SU-DHL-6 (cell line): ENCODE results near the gene MARK3.

Source experiments
- EZH2phosphoT487 ChIP-seq: fragments of 200-600 bp; sonication (generic), shearing (Covaris generic); conservative IDR thresholded peaks from 2 replicates; pipeline ENCODE4 v1.6.1; 2018; ENCODE audit warnings: mild to moderate bottlenecking, antibody characterized with exemption, low read length, moderate library complexity, mixed read lengths
- TF ChIP-seq, protein P1 (sequence below): fragments of 200-600 bp; sonication (generic); IDR thresholded peaks from one replicate; pipeline ENCODE4 v1.5.1; 2017; ENCODE audit warnings: antibody characterized with exemption, mild to moderate bottlenecking, low read length, moderate library complexity; ENCODE audit not compliant: insufficient read depth, poor library complexity, severe bottlenecking

DNA sequence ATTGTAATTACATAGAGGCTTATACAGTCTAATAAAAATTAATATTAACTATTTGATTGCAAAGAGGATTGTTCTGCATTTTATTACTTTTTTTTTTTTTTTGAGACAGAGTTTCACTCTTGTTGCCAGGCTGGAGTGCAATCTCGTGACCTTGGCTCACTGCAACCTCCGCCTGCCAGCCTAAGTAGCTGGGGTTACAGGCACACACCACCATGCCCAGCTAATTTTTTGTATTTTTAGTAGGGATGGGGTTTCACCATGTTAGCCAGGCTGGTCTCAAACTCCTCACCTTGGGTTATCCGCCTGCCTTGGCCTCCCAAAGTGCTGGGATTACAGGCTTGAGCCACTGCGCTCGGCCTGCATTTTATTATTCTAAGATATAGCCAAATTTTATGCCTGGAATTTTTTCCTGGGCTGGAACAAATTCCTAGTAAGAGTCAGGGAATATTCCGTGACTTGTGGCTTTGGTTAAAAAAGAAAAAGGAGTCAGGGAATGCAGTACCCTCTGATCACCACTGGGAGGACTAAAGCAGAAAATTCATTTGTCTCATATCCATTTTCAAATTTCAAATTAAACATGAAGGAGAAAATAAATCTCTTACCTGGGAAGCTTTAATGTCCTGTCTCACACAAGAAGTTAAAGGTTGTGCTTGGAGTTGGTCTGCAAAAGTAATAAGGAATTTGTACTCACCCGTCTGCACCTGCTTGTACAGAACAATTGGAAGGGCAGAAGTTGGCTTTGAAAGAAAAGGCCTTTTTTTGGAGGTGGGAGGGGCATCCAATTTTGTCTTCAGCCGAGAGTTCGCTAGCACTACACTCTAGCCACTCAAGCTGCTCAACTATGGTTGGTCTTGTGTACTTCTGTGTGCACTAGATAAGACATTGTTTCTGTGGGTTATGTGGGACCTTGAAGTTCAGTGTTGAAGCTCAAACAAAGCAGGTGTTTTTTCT is 8.7 kb downstream of the MARK3 start:
- no peak for TF ChIP-seq EZH2phosphoT487
- TF ChIP-seq, protein P1, sequence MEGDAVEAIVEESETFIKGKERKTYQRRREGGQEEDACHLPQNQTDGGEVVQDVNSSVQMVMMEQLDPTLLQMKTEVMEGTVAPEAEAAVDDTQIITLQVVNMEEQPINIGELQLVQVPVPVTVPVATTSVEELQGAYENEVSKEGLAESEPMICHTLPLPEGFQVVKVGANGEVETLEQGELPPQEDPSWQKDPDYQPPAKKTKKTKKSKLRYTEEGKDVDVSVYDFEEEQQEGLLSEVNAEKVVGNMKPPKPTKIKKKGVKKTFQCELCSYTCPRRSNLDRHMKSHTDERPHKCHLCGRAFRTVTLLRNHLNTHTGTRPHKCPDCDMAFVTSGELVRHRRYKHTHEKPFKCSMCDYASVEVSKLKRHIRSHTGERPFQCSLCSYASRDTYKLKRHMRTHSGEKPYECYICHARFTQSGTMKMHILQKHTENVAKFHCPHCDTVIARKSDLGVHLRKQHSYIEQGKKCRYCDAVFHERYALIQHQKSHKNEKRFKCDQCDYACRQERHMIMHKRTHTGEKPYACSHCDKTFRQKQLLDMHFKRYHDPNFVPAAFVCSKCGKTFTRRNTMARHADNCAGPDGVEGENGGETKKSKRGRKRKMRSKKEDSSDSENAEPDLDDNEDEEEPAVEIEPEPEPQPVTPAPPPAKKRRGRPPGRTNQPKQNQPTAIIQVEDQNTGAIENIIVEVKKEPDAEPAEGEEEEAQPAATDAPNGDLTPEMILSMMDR, result peak; percentile 57
